Colonic mucosa (tissue), 2 donors: ENCODE data around the gene ZRSR2. TPM values are rescaled to one million over a fixed set of nuclear protein-coding genes. Genes with fewer than 3 reads are reported as not detected.

Source experiments
- total RNA-seq, 2 donors: library from RNA; stranded (reverse); fragmentation: NEBNext Ultra II Directional in 1 of 2; extraction: Animal tissue kit (Norgen Biotek cat#: 25700) in 1 of 2; gene quantifications; one replicate each; pipeline ENCODE4 v1.2.1, GENCODE V29; 2021
- donor health status: DM: no; HTN: no; CAD: no.
- donor health status: DM: no; HTN: no; CAD: no.

ZRSR2 gene
- total RNA-seq, 2 donors from 2014 or later, result 7.9 to 8.4 TPM

Other genes starting within 250 kb of the ZRSR2 start
- 10 to 100 TPM; 19.5 to 38.7 TPM for gene ACE2, start 189.5 kb upstream of the ZRSR2 start, total RNA-seq
- under 1 TPM in 1 of 2 donors, not detected in 1; 0.35 TPM for gene CLTRN, start 125.7 kb upstream of the ZRSR2 start, total RNA-seq
- gene CA5B, start 52.2 kb upstream of the ZRSR2 start, total RNA-seq, result 1 to 10 TPM; 5.2 to 5.7 TPM
- 10 to 100 TPM; 10.9 to 20.7 TPM for gene AP1S2, start 64.3 kb downstream of the ZRSR2 start, total RNA-seq